ENCODE results near the gene MN1.

DNA sequence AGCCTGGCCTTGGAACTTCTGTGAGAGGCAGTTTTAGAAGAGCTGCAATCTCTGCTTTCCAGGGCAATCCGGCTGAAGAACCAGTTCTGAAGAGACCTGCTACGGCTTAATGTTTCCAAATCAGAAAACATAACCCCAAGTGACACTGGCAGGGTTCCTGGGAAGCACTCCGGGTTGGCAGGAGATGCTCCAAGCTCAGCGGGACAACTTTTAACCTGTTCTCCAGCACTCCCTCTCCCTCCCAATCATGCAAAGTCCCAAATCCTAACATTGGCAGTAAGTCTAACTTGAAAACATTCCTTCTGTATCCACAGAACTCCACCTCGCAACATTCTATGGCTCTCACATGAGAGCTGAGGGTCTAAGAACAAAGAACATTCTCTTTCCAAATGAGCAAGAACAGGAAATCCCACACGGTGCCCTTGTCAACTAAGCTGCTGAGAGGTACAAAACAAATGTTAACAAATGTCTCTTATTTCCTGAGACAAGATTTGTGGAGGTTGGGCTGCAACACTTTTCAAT, 48.5 kb upstream of the MN1 start:
- TF ChIP-seq RAD21 (conservative IDR thresholded peaks at IDR 0.05 in 1 of 2, IDR thresholded peaks at IDR 0.05 in 1 of 2) (no peak), POLR2A (IDR thresholded peaks at IDR 0.05; ENCODE audit: low read length) (no peak), EP300 (IDR thresholded peaks at IDR 0.05) (no peak), RNF2 (IDR thresholded peaks at IDR 0.05; ENCODE audit: borderline replicate concordance, low read depth) (no peak), ZNF302 (CRISPR knock-in tag; IDR thresholded peaks at IDR 0.05) (no peak)
- TF ChIP-seq, protein P1, sequence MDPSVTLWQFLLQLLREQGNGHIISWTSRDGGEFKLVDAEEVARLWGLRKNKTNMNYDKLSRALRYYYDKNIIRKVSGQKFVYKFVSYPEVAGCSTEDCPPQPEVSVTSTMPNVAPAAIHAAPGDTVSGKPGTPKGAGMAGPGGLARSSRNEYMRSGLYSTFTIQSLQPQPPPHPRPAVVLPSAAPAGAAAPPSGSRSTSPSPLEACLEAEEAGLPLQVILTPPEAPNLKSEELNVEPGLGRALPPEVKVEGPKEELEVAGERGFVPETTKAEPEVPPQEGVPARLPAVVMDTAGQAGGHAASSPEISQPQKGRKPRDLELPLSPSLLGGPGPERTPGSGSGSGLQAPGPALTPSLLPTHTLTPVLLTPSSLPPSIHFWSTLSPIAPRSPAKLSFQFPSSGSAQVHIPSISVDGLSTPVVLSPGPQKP (IDR thresholded peaks at IDR 0.05; ENCODE audit: low read depth, low read length): no peak
- TF ChIP-seq, protein P2, sequence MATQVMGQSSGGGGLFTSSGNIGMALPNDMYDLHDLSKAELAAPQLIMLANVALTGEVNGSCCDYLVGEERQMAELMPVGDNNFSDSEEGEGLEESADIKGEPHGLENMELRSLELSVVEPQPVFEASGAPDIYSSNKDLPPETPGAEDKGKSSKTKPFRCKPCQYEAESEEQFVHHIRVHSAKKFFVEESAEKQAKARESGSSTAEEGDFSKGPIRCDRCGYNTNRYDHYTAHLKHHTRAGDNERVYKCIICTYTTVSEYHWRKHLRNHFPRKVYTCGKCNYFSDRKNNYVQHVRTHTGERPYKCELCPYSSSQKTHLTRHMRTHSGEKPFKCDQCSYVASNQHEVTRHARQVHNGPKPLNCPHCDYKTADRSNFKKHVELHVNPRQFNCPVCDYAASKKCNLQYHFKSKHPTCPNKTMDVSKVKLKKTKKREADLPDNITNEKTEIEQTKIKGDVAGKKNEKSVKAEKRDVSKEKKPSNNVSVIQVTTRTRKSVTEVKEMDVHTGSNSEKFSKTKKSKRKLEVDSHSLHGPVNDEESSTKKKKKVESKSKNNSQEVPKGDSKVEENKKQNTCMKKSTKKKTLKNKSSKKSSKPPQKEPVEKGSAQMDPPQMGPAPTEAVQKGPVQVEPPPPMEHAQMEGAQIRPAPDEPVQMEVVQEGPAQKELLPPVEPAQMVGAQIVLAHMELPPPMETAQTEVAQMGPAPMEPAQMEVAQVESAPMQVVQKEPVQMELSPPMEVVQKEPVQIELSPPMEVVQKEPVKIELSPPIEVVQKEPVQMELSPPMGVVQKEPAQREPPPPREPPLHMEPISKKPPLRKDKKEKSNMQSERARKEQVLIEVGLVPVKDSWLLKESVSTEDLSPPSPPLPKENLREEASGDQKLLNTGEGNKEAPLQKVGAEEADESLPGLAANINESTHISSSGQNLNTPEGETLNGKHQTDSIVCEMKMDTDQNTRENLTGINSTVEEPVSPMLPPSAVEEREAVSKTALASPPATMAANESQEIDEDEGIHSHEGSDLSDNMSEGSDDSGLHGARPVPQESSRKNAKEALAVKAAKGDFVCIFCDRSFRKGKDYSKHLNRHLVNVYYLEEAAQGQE (IDR thresholded peaks at IDR 0.05): no peak
- TF ChIP-seq, protein P3, sequence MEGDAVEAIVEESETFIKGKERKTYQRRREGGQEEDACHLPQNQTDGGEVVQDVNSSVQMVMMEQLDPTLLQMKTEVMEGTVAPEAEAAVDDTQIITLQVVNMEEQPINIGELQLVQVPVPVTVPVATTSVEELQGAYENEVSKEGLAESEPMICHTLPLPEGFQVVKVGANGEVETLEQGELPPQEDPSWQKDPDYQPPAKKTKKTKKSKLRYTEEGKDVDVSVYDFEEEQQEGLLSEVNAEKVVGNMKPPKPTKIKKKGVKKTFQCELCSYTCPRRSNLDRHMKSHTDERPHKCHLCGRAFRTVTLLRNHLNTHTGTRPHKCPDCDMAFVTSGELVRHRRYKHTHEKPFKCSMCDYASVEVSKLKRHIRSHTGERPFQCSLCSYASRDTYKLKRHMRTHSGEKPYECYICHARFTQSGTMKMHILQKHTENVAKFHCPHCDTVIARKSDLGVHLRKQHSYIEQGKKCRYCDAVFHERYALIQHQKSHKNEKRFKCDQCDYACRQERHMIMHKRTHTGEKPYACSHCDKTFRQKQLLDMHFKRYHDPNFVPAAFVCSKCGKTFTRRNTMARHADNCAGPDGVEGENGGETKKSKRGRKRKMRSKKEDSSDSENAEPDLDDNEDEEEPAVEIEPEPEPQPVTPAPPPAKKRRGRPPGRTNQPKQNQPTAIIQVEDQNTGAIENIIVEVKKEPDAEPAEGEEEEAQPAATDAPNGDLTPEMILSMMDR (IDR thresholded peaks at IDR 0.05): no peak
- TF ChIP-seq, protein P4, sequence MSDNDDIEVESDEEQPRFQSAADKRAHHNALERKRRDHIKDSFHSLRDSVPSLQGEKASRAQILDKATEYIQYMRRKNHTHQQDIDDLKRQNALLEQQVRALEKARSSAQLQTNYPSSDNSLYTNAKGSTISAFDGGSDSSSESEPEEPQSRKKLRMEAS (IDR thresholded peaks at IDR 0.05): no peak

All from A549 (cell line).